ENCODE data around the gene SH3TC1. TPM values are rescaled to one million over a fixed set of nuclear protein-coding genes. Genes with fewer than 3 reads are reported as not detected.

The SH3TC1 gene
- total RNA-seq, 6 donors from 2014 or later = 34.1 to 193 (median 81.4) TPM

DNA sequence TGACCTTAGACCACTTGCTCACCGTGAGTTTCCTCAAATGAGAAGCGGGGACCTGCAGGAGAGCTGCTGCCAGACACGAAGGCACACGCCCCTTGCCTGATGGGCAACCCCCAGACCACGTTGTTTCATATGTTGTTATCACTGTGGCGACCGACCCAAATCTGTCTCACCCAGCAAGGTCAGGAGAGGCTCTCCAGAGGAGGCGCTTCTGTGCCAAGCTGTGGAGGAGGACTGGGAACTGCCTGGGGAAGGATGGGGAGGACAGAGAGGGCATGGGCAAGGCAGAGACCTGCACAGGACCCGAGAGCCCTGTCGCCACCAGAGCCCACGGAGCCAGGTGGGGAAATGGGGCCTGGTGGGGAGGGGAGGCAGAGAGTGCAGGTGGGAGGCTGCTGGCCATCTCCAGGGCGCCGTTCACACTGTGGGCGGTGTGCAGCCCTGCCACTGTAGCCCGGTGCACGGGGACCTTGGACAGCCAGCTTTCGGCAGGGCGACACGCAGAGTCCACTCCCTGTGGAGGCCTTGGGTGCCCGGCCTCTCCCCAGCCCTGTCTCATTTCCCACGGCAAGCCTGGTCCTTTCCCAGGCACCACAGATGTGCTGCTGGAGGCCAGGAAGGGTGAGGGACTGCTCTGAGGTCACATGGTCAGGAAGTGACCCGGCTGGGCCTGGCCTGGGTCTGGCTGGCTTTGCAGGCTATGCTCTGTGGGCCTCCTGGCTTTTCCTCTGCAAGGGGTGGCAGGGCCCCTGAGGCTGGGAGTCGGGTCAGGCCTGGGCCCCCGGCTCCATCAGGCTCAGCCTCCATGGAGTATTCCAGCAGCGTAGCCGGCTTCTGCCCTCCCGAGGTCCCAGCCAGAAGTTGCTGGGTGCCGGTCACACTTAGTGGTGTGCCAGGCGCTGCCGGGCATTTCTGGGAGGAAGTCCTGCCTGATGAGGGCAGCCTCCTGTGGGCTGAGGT, 73.7 kb downstream of the SH3TC1 start:
- H3K4me1 ChIP-seq = peaks cover 35 to 54% (median 42%) of the 10 kb centered on the region in 4 donors
- 62 to 67% methylated on average over 7 to 27 of the region's 30 CpGs for WGBS, 2 donors
- peak overlapping the region; percentile 35 to 79 (median 49) for H3K27ac ChIP-seq
- DNase-seq (peak in 1 of 2 donors; percentile 69), ATAC-seq (ENCODE audit: low FRiP score in 2 of 2) (peak in 1 of 2 donors; percentile 1)
- peak overlapping the region in 2 of 4 donors; percentile 2 to 52 for H3K4me3 ChIP-seq
- H3K27me3 ChIP-seq = peaks cover 0 to 7% (median 0%) of the 10 kb centered on the region in 4 donors
- H3K36me3 ChIP-seq = no peaks in the 10 kb centered on the region
- TF ChIP-seq POLR2AphosphoS5 (IDR thresholded peaks at IDR 0.05) (peak in 1 of 2 donors; percentile 33), POLR2A (IDR thresholded peaks at IDR 0.05) (no peak), EP300 (IDR thresholded peaks at IDR 0.05) (no peak)
- TF ChIP-seq, protein P1, sequence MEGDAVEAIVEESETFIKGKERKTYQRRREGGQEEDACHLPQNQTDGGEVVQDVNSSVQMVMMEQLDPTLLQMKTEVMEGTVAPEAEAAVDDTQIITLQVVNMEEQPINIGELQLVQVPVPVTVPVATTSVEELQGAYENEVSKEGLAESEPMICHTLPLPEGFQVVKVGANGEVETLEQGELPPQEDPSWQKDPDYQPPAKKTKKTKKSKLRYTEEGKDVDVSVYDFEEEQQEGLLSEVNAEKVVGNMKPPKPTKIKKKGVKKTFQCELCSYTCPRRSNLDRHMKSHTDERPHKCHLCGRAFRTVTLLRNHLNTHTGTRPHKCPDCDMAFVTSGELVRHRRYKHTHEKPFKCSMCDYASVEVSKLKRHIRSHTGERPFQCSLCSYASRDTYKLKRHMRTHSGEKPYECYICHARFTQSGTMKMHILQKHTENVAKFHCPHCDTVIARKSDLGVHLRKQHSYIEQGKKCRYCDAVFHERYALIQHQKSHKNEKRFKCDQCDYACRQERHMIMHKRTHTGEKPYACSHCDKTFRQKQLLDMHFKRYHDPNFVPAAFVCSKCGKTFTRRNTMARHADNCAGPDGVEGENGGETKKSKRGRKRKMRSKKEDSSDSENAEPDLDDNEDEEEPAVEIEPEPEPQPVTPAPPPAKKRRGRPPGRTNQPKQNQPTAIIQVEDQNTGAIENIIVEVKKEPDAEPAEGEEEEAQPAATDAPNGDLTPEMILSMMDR (IDR thresholded peaks at IDR 0.05) = no peak
- no peaks in the 10 kb centered on the region for H3K9me3 ChIP-seq

DNA sequence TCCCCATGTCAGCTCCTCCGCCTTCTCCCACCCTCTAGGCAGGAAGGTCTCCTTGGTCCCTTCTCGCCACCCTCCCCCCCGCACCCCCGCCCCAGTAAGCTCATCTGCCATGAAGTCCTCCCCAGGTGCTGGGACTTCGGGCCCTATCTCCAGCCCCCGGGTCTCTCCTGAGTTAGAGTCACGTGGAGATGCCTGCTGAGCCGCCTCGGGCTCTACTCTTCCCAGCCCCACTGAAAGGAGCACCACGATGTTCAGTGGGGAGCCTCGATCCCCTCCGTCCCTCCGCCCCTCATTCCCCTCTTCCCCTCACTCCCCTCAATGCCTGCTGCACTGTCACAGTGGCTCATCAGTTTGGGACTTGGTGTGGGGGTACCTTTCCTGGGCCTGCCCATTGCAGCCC, 74.4 kb downstream of the SH3TC1 start:
- peak overlapping the region; percentile 35 to 79 (median 49) for H3K27ac ChIP-seq

DNA sequence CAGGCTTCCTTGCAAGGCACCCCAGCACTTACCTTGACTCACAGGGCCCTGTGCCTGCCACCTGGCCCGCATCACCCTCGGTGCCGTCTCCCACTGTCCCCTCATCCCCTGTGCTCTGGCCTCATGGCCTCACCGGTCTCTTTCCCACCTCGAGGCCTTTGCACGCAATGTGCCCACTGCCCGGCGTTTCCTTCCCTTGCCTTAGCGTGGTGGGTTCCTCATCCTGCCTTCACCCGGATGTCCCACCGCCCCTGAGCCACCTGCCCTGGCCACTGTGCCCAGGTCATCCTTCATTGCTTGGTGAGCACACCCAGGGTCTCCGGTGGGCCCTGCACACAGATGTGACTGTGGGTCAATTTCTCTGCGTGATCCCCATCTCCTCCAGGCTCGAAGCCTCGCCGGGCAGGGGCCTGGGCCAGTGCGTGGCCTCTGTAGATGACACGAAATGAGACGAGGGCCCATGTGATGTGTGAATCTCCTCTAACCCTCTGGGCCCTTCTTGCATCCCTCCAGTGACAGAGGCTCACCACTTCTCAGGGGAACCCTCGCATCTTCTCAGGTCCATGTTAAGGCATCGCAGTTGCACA, 75.1 kb downstream of the SH3TC1 start:
- Histone ChIP-seq H3K4me1 (peaks cover 36 to 64% (median 46%) of the 10 kb centered on the region in 4 donors), H3K36me3 (no peaks in the 10 kb centered on the region), H3K4me3 (no peak overlapping the region), H3K27ac (peak overlapping the region in 1 of 4 donors; percentile 3), H3K9me3 (no peaks in the 10 kb centered on the region), H3K27me3 (peaks cover 0 to 7% (median 0%) of the 10 kb centered on the region in 4 donors)
- TF ChIP-seq POLR2A (IDR thresholded peaks at IDR 0.05) (no peak), EP300 (IDR thresholded peaks at IDR 0.05) (no peak), POLR2AphosphoS5 (IDR thresholded peaks at IDR 0.05) (no peak)
- TF ChIP-seq, protein P1 (IDR thresholded peaks at IDR 0.05) = no peak
- WGBS, 2 donors = 88 to 89% methylated on average over 13 to 21 of the region's 21 CpGs
- DNase-seq (peak in 1 of 2 donors; percentile 70), ATAC-seq (ENCODE audit: low FRiP score in 2 of 2) (no peak)

More for the DNA sequence above, 74.4 kb downstream of the SH3TC1 start:
- Histone ChIP-seq H3K36me3 (no peaks in the 10 kb centered on the region), H3K9me3 (no peaks in the 10 kb centered on the region), H3K4me1 (peaks cover 35 to 61% (median 43%) of the 10 kb centered on the region in 4 donors), H3K27me3 (peaks cover 0 to 7% (median 0%) of the 10 kb centered on the region in 4 donors), H3K4me3 (no peak overlapping the region)
- TF ChIP-seq POLR2AphosphoS5 (IDR thresholded peaks at IDR 0.05) = no peak
- no peak for TF ChIP-seq EP300 (IDR thresholded peaks at IDR 0.05)
- no peak for TF ChIP-seq POLR2A (IDR thresholded peaks at IDR 0.05)
- TF ChIP-seq, protein P1 (IDR thresholded peaks at IDR 0.05) = no peak
- WGBS, 2 donors = 69 to 72% methylated on average over 12 to 13 of the region's 13 CpGs
- DNase-seq = no peak
- ATAC-seq (ENCODE audit: low FRiP score in 2 of 2) = no peak

DNA sequence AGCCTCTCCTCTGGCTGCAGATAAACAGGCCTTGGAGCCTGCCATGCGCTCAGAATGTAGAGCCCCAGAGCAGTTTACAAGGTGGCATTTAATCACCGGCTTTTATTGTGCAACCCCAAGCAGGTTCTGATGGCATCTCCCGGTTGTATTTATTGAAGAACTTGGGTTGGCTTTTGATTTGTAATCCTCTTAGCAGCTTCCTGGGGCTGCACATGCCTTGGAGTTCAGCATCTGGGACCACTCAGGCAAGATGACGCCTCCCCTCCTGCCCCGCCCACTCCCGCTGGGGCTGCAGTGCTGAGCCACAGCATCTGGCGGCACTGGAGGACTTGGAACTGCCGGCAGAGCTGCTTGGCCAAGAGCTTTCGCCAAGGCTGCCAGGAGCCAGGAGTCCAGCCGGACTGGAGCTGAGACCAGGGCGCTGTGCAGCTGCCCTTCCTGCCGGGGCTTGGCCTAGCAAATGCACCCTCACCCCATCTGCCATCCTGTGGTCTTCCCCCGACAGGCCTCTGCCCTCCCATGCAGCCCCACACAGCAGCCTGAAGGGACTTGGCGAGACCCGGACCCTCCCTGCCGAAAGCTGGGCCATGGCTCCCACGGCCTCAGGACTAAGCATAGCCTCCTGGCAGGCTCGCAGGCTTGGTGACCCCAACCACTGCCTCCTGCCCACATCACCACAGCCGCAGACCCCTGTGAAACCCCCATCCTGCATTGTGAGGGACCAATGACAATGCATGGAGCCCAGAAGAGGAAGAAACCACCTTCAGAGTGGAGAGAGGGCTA, 75.9 kb downstream of the SH3TC1 start:
- H3K36me3 ChIP-seq = no peaks in the 10 kb centered on the region
- H3K4me1 ChIP-seq = peaks cover 29 to 60% (median 41%) of the 10 kb centered on the region in 4 donors
- no peak overlapping the region for H3K4me3 ChIP-seq
- peaks cover 0 to under 1% (median 0%) of the 10 kb centered on the region in 4 donors for H3K27me3 ChIP-seq
- 70 to 78% methylated on average over 2 to 19 of the region's 19 CpGs for WGBS, 2 donors
- DNase-seq (peak; percentile 42 to 90), ATAC-seq (ENCODE audit: low FRiP score in 2 of 2) (peak in 1 of 2 donors; percentile 81)
- peak overlapping the region in 1 of 4 donors; percentile 3 for H3K27ac ChIP-seq
- TF ChIP-seq POLR2AphosphoS5 (IDR thresholded peaks at IDR 0.05) (peak in 1 of 2 donors; percentile 72), POLR2A (IDR thresholded peaks at IDR 0.05) (no peak)
- no peaks in the 10 kb centered on the region for H3K9me3 ChIP-seq
